Measurements from ENCODE around the gene ST6GALNAC4. TPM values are rescaled to one million over a fixed set of nuclear protein-coding genes. Genes with fewer than 3 reads are reported as not detected.
A peak's percentile ranks its signal among the peaks of the same experiment; 100 is the strongest.

The ST6GALNAC4 gene
- total RNA-seq, 1 donor from 2014 or later = 21.9 TPM

- intact Hi-C loops (cut with DNase I) = no loop called here
- DNase-seq (ENCODE audit: missing footprints) (peak; percentile 52), ATAC-seq (peak; percentile 45)
Observed at GRCh38 chr9:127949827-127950512, 33.1 kb upstream of the ST6GALNAC4 start.

- ATAC-seq (no peak), DNase-seq (ENCODE audit: missing footprints) (peak; percentile 62)
- intact Hi-C loops (cut with DNase I) = no loop called here
Observed at GRCh38 chr9:127947841-127948710, 31.2 kb upstream of the ST6GALNAC4 start.

DNA sequence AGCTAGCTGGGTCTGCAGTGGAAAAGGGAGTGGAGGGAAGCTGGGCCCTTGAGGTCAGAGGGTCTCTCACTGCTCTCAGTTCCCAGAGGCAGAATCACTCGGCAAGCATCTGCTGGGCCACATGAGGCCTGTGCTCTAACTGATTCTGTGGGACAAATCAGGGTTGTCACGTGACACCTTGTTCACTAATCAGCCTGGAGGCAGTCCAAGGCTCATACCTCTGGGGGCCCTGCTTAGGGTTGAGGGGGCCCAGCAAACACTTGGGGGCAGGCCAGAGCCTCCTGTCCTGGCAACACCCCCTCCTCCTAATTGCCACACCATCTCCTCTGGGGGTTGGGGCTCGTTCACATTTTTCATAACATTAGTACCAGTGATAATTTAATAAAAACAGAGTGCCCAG is 29.9 kb upstream of the ST6GALNAC4 start:
- peak; percentile 56 for DNase-seq (ENCODE audit: missing footprints)
- intact Hi-C loops (cut with DNase I) = no loop called here
- peak; percentile 11 for ATAC-seq

DNA sequence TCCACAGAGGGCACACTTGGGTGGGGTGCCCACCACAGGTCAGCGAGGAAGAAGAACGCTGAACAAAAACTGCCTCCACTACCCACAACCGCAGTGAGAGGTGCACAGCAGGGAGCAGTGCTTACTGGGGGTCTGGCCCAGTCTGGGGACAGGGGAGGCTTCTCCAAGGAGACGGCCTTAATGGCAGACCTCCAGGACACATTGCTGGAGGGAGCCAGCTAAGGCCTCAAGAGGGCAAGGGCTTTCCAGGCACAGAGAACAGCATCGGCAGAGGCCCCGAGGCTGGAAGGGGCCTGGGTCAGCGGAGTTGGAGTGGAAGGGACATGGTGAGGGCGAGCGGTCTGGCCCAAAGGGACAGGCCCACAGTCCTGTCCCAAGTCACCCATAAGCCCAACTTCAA is 29.1 kb upstream of the ST6GALNAC4 start:
- DNase-seq (ENCODE audit: missing footprints) (peak; percentile 44), ATAC-seq (no peak)
- intact Hi-C loops (cut with DNase I) = no loop called here

DNA sequence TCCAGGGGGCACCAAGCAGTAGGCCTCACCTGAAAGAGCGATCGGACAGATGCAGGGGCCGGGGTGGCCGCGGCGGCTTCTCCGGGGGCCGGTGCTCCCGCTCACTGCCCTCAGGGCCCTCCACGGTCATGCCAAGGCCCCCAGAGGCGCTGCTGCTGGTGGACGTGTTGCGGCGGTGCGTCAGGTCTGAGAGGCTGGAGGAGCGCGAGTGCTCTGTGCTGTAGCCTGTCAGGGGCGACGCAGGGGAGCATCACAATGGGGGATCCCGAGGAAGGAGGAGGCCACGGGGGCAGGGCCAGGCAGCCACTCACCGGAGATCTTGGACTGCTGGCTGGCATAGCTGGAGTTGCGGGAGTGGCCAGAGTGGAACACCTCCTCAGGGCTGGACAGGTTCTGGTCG is 28.5 kb upstream of the ST6GALNAC4 start:
- DNase-seq (ENCODE audit: missing footprints) = peak; percentile 59
- ATAC-seq = no peak
- intact Hi-C loops (cut with DNase I) = no loop called here

DNA sequence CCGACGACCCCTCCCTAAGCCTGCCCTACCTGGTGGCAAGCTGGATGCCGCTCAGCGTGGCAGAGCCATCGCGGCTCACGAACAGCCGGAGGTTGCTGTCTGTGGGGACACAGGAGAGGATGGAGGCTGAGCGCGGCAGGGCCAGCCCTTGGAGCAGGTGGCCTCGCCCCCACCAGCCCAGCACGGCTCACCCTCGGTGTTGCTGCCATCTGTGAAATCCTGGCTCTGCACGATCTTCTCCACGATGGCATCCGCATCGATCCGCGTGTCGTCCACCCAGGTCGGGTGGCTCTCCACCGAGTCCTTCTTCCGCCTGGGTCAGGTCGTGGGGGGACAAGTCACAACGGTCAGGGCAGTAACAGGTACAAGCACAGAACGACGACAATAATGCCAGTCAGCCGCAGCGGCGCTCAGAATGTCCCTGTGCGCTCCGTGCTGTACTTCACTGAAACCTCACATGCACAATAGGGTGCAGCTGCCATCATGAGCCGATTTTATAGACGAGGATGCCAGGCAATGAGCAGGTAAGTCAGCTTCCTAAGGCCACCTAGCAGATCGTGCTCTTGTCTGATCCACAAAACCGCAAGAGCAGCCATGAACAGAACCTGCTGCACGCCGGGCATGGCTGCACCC is 27.9 kb upstream of the ST6GALNAC4 start:
- no peak for ATAC-seq
- intact Hi-C loops (cut with DNase I) = loop anchor here (5.0 kb wide), 1 partner anchor 173 kb away; no protein-coding TSS in a partner anchor
- DNase-seq (ENCODE audit: missing footprints) = peak; percentile 53

DNA sequence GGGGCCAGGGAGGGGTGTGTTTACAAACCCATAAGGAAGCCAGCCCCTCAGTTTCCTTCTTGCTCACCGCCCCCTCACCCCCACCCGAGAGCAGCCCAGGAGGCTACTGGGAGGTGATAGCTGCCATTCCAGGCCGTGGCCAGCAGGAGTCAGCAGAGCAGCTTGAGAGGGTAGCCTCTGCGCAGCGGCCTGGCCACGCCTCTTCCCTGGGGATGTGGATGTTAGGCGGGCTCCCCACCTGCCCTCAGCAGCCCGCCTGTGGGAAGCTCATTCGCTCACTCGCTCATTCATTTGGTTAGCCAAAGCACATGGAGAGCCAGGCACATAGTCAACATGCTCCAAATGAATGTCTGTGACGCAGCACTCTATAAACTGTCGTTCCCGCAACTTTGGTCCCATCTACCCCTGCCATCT is 26.9 kb upstream of the ST6GALNAC4 start:
- ATAC-seq (peak; percentile 79), DNase-seq (ENCODE audit: missing footprints) (peak; percentile 93)
- intact Hi-C loops (cut with DNase I) = loop anchor here (1.0 to 5.0 kb wide), 3 partner anchors 37 to 174 kb away; partner anchors contain the start of gene EEIG1

DNA sequence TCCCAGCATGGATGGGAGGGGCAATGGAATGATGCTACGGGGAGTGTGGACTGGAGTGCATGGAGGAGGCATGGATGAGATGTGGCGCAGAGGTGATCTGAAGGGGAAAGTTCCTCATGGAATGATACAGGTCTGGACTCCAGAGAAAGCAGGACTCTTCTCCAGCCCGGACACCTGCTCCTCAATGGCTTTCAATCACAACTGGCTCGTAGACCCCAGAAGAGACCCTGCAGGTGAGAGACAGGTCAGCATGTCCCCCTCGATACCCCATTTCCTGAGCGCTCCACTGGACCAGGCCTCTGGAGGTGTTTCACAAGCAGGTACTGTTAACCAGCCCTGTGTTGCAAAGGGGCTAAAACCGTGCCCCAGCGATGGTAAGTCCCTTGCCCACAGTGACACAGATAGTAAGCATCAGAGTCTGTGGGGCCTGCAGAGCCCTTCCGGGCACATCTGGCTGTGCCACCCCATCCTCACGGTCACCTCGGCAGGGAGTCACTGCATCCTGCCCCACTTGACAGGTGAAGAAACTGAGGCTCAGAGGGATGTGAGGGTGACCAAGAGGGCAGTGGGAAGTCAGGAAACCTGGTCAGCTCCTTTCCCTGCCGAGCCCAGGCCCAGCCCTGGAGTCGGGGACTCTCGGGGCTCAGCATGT is 26.3 kb upstream of the ST6GALNAC4 start:
- ATAC-seq (no peak), DNase-seq (ENCODE audit: missing footprints) (peak; percentile 50)
- intact Hi-C loops (cut with DNase I) = loop anchor here (1.0 to 5.0 kb wide), 3 partner anchors 38 to 174 kb away; partner anchors contain the start of gene EEIG1

GRCh38 chr9:127942216-127943010 is 25.6 kb upstream of the ST6GALNAC4 start:
- peak; percentile 90 for DNase-seq (ENCODE audit: missing footprints)

GRCh38 chr9:127941961-127942215 is 25.0 kb upstream of the ST6GALNAC4 start:
- ATAC-seq (no peak), DNase-seq (ENCODE audit: missing footprints) (no peak)
- intact Hi-C loops (cut with DNase I) = loop anchor here (2.0 to 5.0 kb wide), 2 partner anchors 39 to 175 kb away; partner anchors contain the start of gene EEIG1

More at GRCh38 chr9:127942216-127943010, 25.6 kb upstream of the ST6GALNAC4 start:
- intact Hi-C loops (cut with DNase I) = loop anchor here (1.0 to 5.0 kb wide), 3 partner anchors 38 to 175 kb away; partner anchors contain the start of gene EEIG1
- ATAC-seq = peak; percentile 64

- DNase-seq (ENCODE audit: missing footprints) = peak; percentile 53
- intact Hi-C loops (cut with DNase I) = loop anchor here (5.0 kb wide), 1 partner anchor 176 kb away; no protein-coding TSS in a partner anchor
- ATAC-seq = no peak
Observed at GRCh38 chr9:127941062-127941960, 24.5 kb upstream of the ST6GALNAC4 start.

GRCh38 chr9:127940593-127940992 is 23.8 kb upstream of the ST6GALNAC4 start:
- ATAC-seq (no peak), DNase-seq (ENCODE audit: missing footprints) (no peak)
- intact Hi-C loops (cut with DNase I) = loop anchor here (5.0 kb wide), 1 partner anchor 177 kb away; no protein-coding TSS in a partner anchor

DNA sequence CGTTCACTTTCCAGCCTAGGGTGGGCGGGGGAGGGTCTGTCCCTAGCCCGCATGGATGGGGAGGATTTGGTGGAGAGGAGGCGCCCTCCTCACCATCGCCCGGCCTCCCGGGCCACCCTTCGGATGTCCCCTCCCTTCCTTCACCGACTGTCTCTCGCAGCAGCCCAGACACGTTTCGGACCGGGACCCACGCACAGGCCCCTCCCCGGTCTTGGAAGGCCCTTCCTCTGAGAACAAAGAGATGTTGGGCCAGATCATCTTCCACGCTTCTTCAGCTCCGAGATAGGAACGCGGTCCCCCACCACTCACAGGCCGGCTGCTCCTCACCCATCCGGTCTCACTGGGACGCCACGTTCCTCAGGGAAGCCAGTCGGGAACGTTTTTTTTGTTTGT is 21.5 kb upstream of the ST6GALNAC4 start:
- ATAC-seq (peak; percentile 17), DNase-seq (ENCODE audit: missing footprints) (peak; percentile 55)
- intact Hi-C loops (cut with DNase I) = no loop called here

- peak; percentile 91 for DNase-seq (ENCODE audit: missing footprints)
- intact Hi-C loops (cut with DNase I) = no loop called here
- peak; percentile 89 for ATAC-seq
Observed at GRCh38 chr9:127937388-127938297, 20.8 kb upstream of the ST6GALNAC4 start, which contains the start of gene DPM2. Gene DPM2, minus strand, starts transcription at chr9:127937854. Its CDS starts 34 bp downstream, at chr9:127937820.

- intact Hi-C loops (cut with DNase I) = no loop called here
- ATAC-seq = no peak
Observed at GRCh38 chr9:127937056-127937387, 20.2 kb upstream of the ST6GALNAC4 start.

GRCh38 chr9:127936347-127936852 is 19.6 kb upstream of the ST6GALNAC4 start:
- intact Hi-C loops (cut with DNase I) = no loop called here

More at GRCh38 chr9:127937056-127937387, 20.2 kb upstream of the ST6GALNAC4 start:
- peak; percentile 67 for DNase-seq (ENCODE audit: missing footprints)

More at GRCh38 chr9:127936347-127936852, 19.6 kb upstream of the ST6GALNAC4 start:
- DNase-seq (ENCODE audit: missing footprints) (no peak), ATAC-seq (no peak)
